22Rv1 (cell line): Measurements from ENCODE around the gene DMAP1.

Experiments used
- H3K27ac ChIP-seq: fragments of 450-650 bp; 2 replicates; pipeline ENCODE4 v1.5.1; 2017
- CTCF ChIP-seq: fragments of 450-650 bp; IDR thresholded peaks from 2 replicates; pipeline ENCODE4 v1.5.1; 2017; ENCODE audit warnings: mild to moderate bottlenecking
- ZFX ChIP-seq: fragments of 450-650 bp; IDR thresholded peaks from 2 replicates; pipeline ENCODE4 v1.6.1; 2017; ENCODE audit warnings: antibody characterized with exemption, borderline replicate concordance

DMAP1 gene

GRCh38 chr1:44250068-44250781 is 37.0 kb downstream of the DMAP1 start:
- no peak for TF ChIP-seq ZFX
- TF ChIP-seq CTCF: no peak
- H3K27ac ChIP-seq: no peak overlapping the region

GRCh38 chr1:44251486-44251885 is 38.2 kb downstream of the DMAP1 start:
- no peak overlapping the region for H3K27ac ChIP-seq
- TF ChIP-seq ZFX (no peak), CTCF (no peak)

- TF ChIP-seq ZFX: no peak
- no peak for TF ChIP-seq CTCF
- H3K27ac ChIP-seq: no peak overlapping the region
Measured at GRCh38 chr1:44251989-44252671, 38.9 kb downstream of the DMAP1 start.

- TF ChIP-seq ZFX (no peak), CTCF (no peak)
- no peak overlapping the region for H3K27ac ChIP-seq
Measured at GRCh38 chr1:44254392-44254910, 41.2 kb downstream of the DMAP1 start.

GRCh38 chr1:44256762-44257554 is 43.7 kb downstream of the DMAP1 start:
- TF ChIP-seq CTCF: no peak
- TF ChIP-seq ZFX: no peak
- no peak overlapping the region for H3K27ac ChIP-seq

- TF ChIP-seq CTCF (no peak), ZFX (no peak)
- H3K27ac ChIP-seq: no peak overlapping the region
Measured at GRCh38 chr1:44259090-44259489, 45.8 kb downstream of the DMAP1 start.
